Ovary (tissue), 9 donors: ENCODE measurements around the gene CTBP2. TPM values are rescaled to one million over a fixed set of nuclear protein-coding genes. Genes with fewer than 3 reads are reported as not detected.

Source experiments
- DNase-seq, 5 donors: peaks; one replicate each; pipeline ENCODE4 v3.0.0-alpha.2; 2019 to 2020
- H3K27ac ChIP-seq, 2 donors: fragments of 200-600 bp; one replicate each; pipeline versions ENCODE4 v1.5.1 to v1.8.0; 2019 to 2022
- H3K27me3 ChIP-seq: fragments of 200-600 bp; one replicate; pipeline ENCODE4 v1.8.0; 2022
- H3K36me3 ChIP-seq: fragments of 200-600 bp; sonication (generic); one replicate; pipeline ENCODE4 v1.5.1; 2019
- H3K4me1 ChIP-seq: one replicate; pipeline ENCODE4 v1.8.1; 2013; ENCODE audit warnings: mild to moderate bottlenecking, moderate library complexity; ENCODE audit not compliant: insufficient read depth
- H3K4me3 ChIP-seq: fragments of 200-600 bp; sonication (generic); one replicate; pipeline ENCODE4 v1.5.1; 2017
- H3K9me3 ChIP-seq, 2 donors: fragments of 200-600 bp in 1 of 2; sonication (generic) in 1 of 2; one replicate each; pipeline versions ENCODE4 v1.5.1 to v1.8.1; 2013 to 2019; ENCODE audit warnings: mild to moderate bottlenecking in 1 of 2, moderate library complexity in 1 of 2
- CTCF ChIP-seq, 3 donors: fragments of 450-650 bp in 2 of 3; fragments of 200-600 bp in 1 of 3; IDR thresholded peaks; one replicate each; pipeline versions ENCODE4 v1.5.1 to v1.8.0; 2016 to 2022; ENCODE audit warnings: antibody characterized with exemption in 3 of 3, mild to moderate bottlenecking in 1 of 3
- EP300 ChIP-seq: sonication (generic); formaldehyde crosslinking; IDR thresholded peaks from one replicate; pipeline ENCODE4 v1.6.1; 2017; ENCODE audit warnings: antibody characterized with exemption
- POLR2A ChIP-seq: fragments of 450-650 bp; IDR thresholded peaks from one replicate; pipeline ENCODE4 v1.6.1; 2017; ENCODE audit warnings: antibody characterized with exemption, mild to moderate bottlenecking, moderate library complexity
- WGBS, 3 donors: extraction: QIAGEN DNeasy Blood & Tissue Kit in 1 of 3; methylation state at CpG; one replicate each; pipeline versions ENCODE4 v1.1.5 to v1.1.7; 2013 to 2017; 5-methylcytosine and 5-hydroxymethylcytosine counted together
- intact Hi-C, 4 donors: fragments of 100-400 bp; cut with DNase I; formaldehyde crosslinking; loops; one replicate each; pipeline versions ENCODE4 v1.11.0 to v1.15.1; 2022 to 2023
- polyA plus RNA-seq, 2 donors: library from polyadenylated mRNA; stranded (reverse); fragments of 200-250 nt in 1 of 2; fragments of 350-450 nt in 1 of 2; fragmentation: Illumina TruSeq in 1 of 2; extraction: RNeasy Lipid Tissue Mini Kit (QIAGEN cat#74804) in 1 of 2; gene quantifications; one replicate each; pipeline ENCODE4 v1.2.3, GENCODE V29; 2013 to 2014
- total RNA-seq, 7 donors: library from RNA; depleted of rRNA in 2 of 7; stranded (reverse); fragments of >200 nt in 2 of 7; fragmentation: NEBNext Ultra II Directional in 3 of 7; extraction: Animal tissue kit (Norgen Biotek cat#: 25700) in 3 of 7; gene quantifications; one replicate each; pipeline versions ENCODE4 v1.1.0 to v1.2.4, GENCODE V29; 2016 to 2023
- donor health status: DM: no; HTN: no; CAD: no; lungs with moderate emphysema.
- donor health status: DM: no; HTN: no; CAD: no.
- donor health status: Bipolar disorder and iron deficiency.
- donor health status: DM: yes; HTN: yes; CAD: no.
- donor health status: DM: no; HTN: no; CAD: no.
- donor health status: DM: yes; HTN: yes; CAD: no.

The CTBP2 gene
- total and polyA plus RNA-seq, 9 donors: 25.3 to 107 (median 69.5) TPM

- H3K36me3 ChIP-seq: no peaks in the 10 kb centered on the region
- intact Hi-C loops: loop anchor here in 1 of 4 donors (10.0 kb wide), 1 partner anchor 135 kb away; no protein-coding TSS in a partner anchor
- no peak overlapping the region for H3K27ac ChIP-seq
- no peaks in the 10 kb centered on the region for H3K9me3 ChIP-seq
- H3K4me1 ChIP-seq: peaks cover 18% of the 10 kb centered on the region
- DNase-seq: peak in 2 of 5 donors; percentile 28 to 42
- 23 to 33% (median 24%) methylated on average over 15 of the region's 15 CpGs for WGBS, 3 donors
- no peak for TF ChIP-seq EP300
- TF ChIP-seq CTCF (IDR thresholded peaks at IDR 0.05): no peak
- TF ChIP-seq POLR2A: no peak
- H3K4me3 ChIP-seq: no peak overlapping the region
- H3K27me3 ChIP-seq: no peaks in the 10 kb centered on the region
Observed at GRCh38 chr10:125009661-125010161, 150.7 kb downstream of the CTBP2 start.

- Histone ChIP-seq H3K4me1 (peaks cover 13% of the 10 kb centered on the region), H3K4me3 (no peak overlapping the region), H3K27ac (no peak overlapping the region), H3K9me3 (no peaks in the 10 kb centered on the region), H3K36me3 (no peaks in the 10 kb centered on the region), H3K27me3 (no peaks in the 10 kb centered on the region)
- TF ChIP-seq EP300 (no peak), CTCF (IDR thresholded peaks at IDR 0.05) (no peak), POLR2A (no peak)
- intact Hi-C loops: loop anchor here in 1 of 4 donors (10.0 kb wide), 1 partner anchor 136 kb away; no protein-coding TSS in a partner anchor
- peak in 2 of 5 donors; percentile 17 to 33 for DNase-seq
- WGBS, 3 donors: 86 to 88% (median 86%) methylated on average over 22 of the region's 22 CpGs
Observed at GRCh38 chr10:125008689-125009638, 151.4 kb downstream of the CTBP2 start.

GRCh38 chr10:125007436-125007835, 152.9 kb downstream of the CTBP2 start:
- no peaks in the 10 kb centered on the region for H3K9me3 ChIP-seq
- no peak overlapping the region for H3K27ac ChIP-seq
- 90 to 93% (median 91%) methylated on average over 6 of the region's 6 CpGs for WGBS, 3 donors
- no peak overlapping the region for H3K4me3 ChIP-seq
- H3K27me3 ChIP-seq: no peaks in the 10 kb centered on the region
- H3K36me3 ChIP-seq: no peaks in the 10 kb centered on the region
- TF ChIP-seq POLR2A: no peak
- no peak for TF ChIP-seq CTCF (IDR thresholded peaks at IDR 0.05)
- no peak for TF ChIP-seq EP300
- peaks cover 19% of the 10 kb centered on the region for H3K4me1 ChIP-seq
- DNase-seq: peak in 1 of 5 donors; percentile 10
- intact Hi-C loops: loop anchor here in 1 of 4 donors (10.0 kb wide), 1 partner anchor 137 kb away; no protein-coding TSS in a partner anchor

GRCh38 chr10:125006921-125007426, 153.4 kb downstream of the CTBP2 start:
- H3K27ac ChIP-seq: no peak overlapping the region
- intact Hi-C loops: loop anchor here in 1 of 4 donors (10.0 kb wide), 1 partner anchor 138 kb away; no protein-coding TSS in a partner anchor

More at GRCh38 chr10:125006921-125007426, 153.4 kb downstream of the CTBP2 start:
- no peaks in the 10 kb centered on the region for H3K9me3 ChIP-seq
- H3K4me1 ChIP-seq: peaks cover 23% of the 10 kb centered on the region
- peak in 3 of 5 donors; percentile 16 to 29 (median 18) for DNase-seq
- H3K27me3 ChIP-seq: no peaks in the 10 kb centered on the region
- no peak for TF ChIP-seq CTCF (IDR thresholded peaks at IDR 0.05)
- TF ChIP-seq EP300: no peak
- 79 to 85% (median 83%) methylated on average over 19 of the region's 19 CpGs for WGBS, 3 donors
- H3K36me3 ChIP-seq: no peaks in the 10 kb centered on the region
- H3K4me3 ChIP-seq: no peak overlapping the region
